ENCODE results near the gene C1orf52.

The C1orf52 gene

DNA sequence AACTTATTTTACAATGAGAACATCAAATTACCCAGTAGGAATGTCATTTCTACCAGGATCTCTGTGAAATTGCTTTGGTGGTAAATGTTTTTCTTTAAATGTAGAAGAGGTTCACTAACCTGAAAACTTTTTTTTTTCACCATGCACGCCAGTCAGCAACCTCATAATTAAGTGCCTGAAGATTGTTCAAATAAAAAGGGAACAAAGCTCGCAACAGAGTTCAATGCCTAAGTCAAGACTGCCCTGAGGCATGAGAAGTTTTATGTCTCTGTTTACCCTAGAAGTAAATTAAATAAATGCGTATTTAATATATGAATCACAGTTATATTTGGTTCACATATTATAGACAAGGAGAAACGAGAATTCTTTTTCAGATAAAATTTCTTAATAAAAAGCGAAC, 44.8 kb downstream of the C1orf52 start:
- H3K4me3 ChIP-seq (ENCODE audit: low read depth, low read length), result peak overlapping the region; percentile 7
- TF ChIP-seq, protein P1, sequence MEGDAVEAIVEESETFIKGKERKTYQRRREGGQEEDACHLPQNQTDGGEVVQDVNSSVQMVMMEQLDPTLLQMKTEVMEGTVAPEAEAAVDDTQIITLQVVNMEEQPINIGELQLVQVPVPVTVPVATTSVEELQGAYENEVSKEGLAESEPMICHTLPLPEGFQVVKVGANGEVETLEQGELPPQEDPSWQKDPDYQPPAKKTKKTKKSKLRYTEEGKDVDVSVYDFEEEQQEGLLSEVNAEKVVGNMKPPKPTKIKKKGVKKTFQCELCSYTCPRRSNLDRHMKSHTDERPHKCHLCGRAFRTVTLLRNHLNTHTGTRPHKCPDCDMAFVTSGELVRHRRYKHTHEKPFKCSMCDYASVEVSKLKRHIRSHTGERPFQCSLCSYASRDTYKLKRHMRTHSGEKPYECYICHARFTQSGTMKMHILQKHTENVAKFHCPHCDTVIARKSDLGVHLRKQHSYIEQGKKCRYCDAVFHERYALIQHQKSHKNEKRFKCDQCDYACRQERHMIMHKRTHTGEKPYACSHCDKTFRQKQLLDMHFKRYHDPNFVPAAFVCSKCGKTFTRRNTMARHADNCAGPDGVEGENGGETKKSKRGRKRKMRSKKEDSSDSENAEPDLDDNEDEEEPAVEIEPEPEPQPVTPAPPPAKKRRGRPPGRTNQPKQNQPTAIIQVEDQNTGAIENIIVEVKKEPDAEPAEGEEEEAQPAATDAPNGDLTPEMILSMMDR (IDR thresholded peaks at IDR 0.05; ENCODE audit: control insufficient read depth, extremely low read depth, insufficient read depth), result no peak
- DNase-seq (ENCODE audit: low read depth), result peak; percentile 73

DNA sequence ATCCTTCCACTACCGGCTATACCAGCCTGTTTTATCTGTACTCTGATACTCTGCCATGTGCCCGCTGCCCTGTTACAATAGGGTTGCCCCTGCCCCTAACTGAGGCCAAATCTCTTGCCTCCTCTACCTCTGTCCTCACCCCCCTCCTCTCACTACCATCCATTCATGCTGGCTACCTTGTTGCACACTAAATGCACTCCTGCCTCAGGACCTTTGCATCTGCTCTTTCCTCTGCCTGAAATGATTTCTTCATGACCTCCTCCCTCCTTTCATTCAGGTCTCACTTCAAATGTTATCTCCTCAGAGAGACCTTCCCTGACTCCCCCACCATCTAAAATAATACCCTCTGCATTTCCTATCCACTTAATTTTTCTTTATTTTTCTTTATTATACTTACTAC, 51.0 kb downstream of the C1orf52 start:
- TF ChIP-seq, protein P1 (IDR thresholded peaks at IDR 0.05; ENCODE audit: control insufficient read depth, extremely low read depth, insufficient read depth), result no peak
- no peak for DNase-seq (ENCODE audit: low read depth)
- no peak overlapping the region for H3K4me3 ChIP-seq (ENCODE audit: low read depth, low read length)

DNA sequence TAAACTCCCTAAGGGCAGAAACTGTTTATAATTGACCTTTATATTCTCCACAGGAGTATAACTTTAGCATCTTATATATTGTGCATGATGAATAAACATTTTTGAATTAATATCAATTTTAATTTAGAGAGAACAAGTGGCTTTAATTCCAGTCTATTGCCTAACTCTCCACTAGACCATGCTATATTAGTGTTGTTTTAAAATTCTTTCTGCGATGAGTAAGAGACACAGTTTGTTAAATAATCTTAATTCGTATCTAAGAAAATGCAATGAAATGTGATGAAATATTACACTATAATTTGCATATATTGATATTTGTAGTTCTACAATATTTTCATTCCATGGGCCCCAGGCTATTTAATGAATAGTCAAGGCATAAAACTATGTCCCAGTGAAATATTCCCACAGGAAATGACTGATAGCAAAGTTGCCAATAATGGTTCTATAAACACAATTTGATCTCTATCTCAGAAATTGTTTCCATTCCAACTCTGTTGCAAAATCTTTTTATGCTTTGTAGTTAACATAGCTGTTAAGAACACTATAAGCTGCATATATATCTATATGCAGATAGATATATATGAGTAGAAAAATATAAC, 55.8 kb downstream of the C1orf52 start:
- TF ChIP-seq, protein P1 (IDR thresholded peaks at IDR 0.05; ENCODE audit: control insufficient read depth, extremely low read depth, insufficient read depth), result no peak
- no peak overlapping the region for H3K4me3 ChIP-seq (ENCODE audit: low read depth, low read length)
- DNase-seq (ENCODE audit: low read depth), result peak; percentile 68

DNA sequence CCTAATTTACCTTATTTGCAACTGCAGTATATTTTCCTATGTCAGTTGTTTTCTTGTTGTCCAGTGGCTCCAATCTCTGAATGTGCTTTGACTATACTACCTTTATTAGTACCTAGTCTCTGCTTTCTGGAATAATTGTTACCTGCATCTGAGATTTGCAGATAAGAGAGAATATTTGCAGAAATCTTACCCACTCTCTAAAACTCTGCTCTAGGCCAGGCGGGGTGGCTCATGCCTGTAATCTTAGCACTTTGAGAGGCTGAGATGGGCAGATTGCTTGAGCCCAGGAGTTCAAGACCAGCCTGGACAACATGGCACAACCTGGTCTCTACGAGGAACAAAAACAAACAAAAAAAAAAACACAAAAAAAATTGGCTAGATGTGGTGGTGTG, 56.6 kb downstream of the C1orf52 start:
- no peak for DNase-seq (ENCODE audit: low read depth)
- H3K4me3 ChIP-seq (ENCODE audit: low read depth, low read length), result no peak overlapping the region
- TF ChIP-seq, protein P1 (IDR thresholded peaks at IDR 0.05; ENCODE audit: control insufficient read depth, extremely low read depth, insufficient read depth), result no peak

DNA sequence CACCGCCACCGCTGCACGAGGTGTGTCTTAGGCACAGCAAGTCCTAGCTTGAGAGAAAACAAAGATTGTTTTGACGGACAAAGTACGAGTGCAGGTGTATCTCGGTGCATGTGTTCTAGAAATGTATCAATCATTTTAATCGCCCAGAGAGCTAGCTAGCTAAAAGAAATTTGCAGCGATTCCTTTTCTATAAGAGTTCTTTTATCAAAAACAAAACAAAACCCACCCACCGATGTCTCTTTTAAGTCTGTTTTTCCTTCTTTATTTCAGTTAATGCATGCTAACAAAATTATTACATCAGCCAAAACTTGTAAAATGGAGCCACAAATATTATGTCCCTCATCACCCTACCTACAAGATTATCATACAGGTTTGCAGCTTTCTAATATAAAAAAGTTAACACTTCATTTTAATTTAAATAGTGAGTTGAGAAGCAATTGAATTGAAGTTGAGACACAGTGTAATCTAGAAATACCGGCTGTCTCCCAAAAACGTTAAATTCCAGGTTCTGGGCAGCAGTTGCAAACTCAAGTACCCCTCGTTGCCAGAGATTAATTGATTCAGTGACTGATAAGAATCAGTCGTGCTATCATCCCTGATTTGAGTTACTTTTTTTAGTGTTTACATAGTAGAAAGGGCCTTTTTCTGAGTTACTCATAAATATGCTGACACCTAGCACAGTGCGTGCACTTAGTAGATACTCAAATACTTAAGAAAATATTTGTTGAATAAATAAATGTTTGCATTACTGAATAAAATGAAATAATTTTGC, 57.2 kb downstream of the C1orf52 start:
- no peak for DNase-seq (ENCODE audit: low read depth)
- H3K4me3 ChIP-seq (ENCODE audit: low read depth, low read length), result peak overlapping the region; percentile 53
- TF ChIP-seq, protein P1 (IDR thresholded peaks at IDR 0.05; ENCODE audit: control insufficient read depth, extremely low read depth, insufficient read depth), result no peak

DNA sequence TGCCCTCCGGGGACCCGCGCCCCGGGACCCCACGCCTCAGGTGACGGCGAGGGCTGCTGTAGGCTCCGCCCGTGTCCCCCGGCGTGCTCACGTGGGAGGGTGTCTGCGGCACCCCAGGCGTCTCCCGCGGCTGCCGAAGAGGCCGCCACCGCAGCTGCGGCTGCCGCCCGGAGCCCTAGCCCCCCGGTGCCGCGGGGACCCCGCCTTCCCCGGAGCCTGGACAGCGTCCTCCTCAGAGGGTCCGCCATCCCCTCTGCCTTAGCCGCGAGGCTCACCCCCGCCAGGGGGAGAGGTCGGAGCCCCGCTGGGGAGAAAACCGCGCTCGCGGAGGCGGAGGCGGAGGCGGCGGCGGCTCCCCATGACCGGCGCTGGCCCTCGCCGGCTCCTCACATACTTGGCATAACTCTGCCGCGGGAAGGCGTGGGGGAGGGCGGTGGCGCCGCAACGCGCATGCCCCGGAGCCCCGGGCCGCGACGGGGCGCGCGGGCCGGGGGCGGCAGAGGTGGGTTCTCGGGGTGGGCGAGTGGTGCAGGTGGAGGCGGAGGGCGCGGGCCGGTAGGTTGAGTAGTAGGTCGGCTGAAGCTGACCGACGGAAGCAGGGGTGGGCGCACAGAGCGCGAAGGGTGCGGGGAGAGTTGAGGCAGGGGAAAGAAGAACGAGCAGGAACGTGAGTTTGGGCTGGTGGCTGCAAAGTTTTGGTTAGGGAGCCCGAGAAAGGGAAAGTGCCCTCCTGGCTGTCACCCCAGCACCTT, 57.9 kb downstream of the C1orf52 start:
- no peak for DNase-seq (ENCODE audit: low read depth)
- TF ChIP-seq, protein P1 (IDR thresholded peaks at IDR 0.05; ENCODE audit: control insufficient read depth, extremely low read depth, insufficient read depth), result no peak

More for the DNA sequence above, 57.9 kb downstream of the C1orf52 start:
- H3K4me3 ChIP-seq (ENCODE audit: low read depth, low read length), result peak overlapping the region; percentile 53
